Stimulated activated CD8-positive, alpha-beta memory T cell treated with anti-CD3 and anti-CD28 coated beads, Interleukin-12 subunit alpha, Interleukin-12 subunit beta, amount 100 ng/mL, for 24 hours (primary cell): ENCODE data around the gene HAPLN2.
"Not testable (repeated sequence)": the region's sequence is repeated elsewhere in the genome, so short reads cannot be mapped to it uniquely, and the experiment has no call there.

Experiments used
- DNase-seq: peaks from one replicate; pipeline ENCODE4 v3.0.0-alpha.2; 2020; ENCODE audit errors: extremely low read depth

The HAPLN2 gene

DNA sequence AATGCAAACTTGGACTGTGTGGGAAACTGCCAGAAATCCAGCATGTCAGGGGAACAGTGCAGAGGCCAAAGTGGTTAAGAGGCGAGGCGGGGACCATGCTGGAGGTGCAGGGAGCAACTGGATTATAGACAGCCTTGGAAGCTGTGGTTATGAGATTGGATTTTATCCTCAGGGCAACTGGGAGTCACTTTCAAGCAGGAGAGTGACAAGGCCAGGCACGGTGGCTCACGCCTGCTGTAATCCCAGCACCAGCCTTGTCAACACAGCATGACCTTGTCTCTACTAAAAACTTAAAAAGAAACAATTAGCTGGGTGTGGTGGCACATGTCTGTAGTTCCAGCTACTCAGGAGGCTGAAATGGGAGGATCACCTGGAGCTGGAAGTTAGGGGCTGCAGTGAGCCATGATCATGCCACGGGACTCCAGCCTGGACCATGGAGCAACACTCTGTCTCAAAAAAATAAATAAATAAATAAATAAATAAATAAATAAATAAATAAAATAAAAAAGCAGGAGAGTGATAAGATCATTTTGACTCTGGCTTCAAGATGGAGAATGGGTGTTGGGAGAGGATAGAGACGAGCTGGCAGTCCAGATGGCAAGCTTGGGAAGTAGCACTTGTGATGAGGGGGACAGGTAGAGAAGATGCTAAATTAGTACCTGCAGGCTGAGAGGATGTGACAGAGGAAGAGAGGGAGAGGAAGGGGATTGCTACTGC, 3.5 kb downstream of the HAPLN2 start:
- DNase-seq = no peak

DNA sequence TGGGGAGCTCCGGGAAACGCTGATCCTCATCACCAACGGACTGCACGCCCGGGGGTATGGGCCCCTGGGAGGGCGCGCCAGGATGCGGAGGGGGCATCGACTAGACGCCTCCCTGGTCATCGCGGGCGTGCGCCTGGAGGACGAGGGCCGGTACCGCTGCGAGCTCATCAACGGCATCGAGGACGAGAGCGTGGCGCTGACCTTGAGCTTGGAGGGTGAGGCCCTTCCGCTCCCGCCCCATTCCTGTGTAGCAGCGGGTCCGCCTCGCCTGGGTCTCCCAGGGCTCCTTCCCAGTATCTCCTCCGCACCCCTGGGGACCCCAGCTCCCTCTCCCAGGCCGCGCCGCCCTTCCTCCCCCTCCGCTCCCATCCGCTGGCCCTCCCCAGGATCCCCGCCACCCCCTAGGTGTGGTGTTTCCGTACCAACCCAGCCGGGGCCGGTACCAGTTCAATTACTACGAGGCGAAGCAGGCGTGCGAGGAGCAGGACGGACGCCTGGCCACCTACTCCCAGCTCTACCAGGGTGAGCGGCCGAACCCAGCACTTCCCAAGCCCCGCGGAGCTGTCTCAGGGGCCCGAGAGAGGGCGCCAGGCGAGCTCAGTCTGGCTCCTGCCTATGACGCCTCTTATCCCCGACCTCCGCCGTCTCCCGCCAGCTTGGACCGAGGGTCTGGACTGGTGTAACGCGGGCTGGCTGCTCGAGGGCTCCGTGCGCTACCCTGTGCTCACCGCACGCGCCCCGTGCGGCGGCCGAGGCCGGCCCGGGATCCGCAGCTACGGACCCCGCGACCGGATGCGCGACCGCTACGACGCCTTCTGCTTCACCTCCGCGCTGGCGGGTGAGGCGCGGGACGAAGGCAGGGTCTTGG, 5.0 kb downstream of the HAPLN2 start:
- no peak for DNase-seq

DNA sequence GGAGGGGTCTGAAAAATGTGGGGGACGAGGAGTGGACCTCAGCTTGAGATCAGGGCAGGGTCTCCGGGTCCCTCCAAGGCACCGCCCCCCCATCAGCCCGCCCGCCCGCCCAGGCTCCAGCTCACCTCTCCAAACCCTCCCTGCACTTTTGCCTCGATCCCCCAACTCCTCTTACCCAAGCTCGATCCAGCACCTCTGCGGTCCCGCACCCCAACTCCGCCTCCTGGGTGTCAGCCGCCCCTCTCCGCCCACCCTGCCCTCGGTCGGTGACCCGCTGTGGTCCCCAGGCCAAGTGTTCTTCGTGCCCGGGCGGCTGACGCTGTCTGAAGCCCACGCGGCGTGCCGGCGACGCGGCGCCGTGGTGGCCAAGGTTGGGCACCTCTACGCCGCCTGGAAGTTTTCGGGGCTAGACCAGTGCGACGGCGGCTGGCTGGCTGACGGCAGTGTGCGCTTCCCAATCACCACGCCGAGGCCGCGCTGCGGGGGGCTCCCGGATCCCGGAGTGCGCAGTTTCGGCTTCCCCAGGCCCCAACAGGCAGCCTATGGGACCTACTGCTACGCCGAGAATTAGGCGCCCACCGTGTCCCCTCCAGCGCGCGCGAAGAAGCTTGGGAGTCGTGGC, 5.7 kb downstream of the HAPLN2 start:
- no peak for DNase-seq

DNA sequence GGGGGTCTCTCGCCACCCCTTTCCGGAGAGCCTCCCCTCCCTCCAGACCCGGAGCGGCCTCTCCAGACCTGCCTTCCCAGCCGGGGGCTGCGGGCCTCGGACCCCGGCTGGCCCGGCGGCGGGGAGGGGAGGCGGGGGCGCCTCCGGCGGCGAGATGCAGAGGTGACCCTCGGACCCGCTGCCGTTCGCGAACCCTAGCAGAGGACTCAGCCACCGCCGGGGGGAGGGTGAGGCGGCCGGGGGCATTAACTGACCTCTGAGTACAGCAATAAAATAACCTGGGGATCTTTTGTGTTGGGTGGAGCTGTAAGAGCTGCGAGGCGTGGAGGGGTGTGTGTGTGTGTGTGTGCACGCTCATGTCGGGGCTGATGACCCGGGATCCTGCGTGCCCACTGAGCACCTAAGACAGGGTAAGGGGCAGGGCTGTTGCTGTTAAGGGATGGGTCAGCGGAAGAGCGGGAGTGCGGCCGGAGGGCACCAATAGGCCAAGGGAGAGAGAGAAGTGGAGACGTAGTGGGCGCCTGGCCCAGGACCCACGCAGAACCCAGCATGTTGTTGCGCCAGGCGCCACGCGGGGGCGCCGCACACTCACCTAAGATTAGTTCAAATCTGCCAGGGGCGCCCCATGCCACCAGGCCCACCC, 6.3 kb downstream of the HAPLN2 start:
- DNase-seq = no peak

DNA sequence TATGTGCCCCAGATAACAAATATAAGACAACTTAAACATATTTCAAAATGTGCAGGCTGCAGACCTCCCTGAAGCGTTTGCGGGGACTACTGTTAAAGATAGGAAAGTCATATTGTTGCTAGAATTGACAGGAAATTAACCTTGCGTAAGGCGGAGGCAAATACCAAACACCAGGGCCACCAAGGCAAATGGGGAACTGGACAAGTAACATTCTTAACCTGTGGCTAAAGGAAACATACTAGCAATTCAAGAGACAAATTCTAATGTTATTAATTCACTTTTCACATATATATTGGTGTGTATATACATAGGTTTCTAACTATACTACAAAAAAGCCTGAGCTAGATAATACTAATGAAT, 6.8 kb downstream of the HAPLN2 start:
- DNase-seq = no peak

DNA sequence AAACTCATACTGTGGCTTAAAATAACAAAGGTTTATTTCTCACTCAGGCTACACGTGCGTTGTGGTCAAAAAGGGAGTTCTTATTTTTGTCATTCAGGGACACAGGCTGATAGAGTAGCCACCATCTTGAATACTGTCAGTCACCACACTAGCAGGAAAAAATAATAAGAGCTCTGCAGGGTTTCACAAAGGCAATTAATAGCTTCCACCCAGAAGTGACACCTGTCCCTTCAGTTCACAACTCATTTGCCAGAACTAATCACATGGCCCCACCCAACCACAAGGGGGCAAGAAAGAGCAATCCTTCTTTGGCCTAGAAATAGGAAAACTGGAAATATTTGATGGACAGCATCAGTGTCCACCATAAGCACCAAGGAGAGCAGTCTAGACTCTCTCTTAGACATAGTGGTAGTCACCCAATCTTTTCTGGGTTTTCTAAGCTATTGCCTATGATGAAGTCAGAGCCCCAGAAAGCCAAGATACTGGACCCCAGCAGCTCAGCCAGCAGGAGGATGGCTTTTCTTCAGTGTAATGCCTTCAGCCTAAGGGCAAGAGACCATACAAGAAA, 8.2 kb downstream of the HAPLN2 start:
- no peak for DNase-seq

DNA sequence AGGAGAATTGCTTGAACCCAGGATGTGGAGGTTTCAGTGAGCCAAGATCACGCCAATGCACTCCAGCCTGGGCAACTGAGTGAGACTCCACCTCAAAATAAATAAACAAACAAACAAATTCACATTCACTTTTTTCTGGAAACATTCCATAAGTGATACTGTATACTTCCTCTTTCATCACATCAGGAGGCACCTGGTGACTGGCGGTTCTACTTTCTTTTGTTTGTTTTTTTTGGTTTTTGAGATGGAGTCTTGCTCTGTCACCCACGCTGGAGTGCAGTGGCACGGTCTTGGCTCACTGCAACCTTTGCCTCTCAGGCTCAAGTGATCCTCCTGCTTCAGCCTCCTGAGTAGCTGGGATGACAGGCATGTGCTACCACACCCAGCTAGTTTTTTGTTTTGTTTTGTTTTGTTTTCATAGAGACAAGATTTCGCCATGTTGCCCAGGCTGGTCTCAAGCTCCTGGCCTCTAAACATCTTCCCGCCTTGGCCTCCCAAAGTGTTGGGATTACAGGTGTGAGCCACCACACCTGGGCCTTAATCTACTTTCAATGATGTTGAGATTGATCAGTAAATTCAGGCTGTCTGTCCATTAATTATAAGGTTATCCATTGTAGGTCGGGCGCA, 10.7 kb downstream of the HAPLN2 start:
- DNase-seq = no peak

DNA sequence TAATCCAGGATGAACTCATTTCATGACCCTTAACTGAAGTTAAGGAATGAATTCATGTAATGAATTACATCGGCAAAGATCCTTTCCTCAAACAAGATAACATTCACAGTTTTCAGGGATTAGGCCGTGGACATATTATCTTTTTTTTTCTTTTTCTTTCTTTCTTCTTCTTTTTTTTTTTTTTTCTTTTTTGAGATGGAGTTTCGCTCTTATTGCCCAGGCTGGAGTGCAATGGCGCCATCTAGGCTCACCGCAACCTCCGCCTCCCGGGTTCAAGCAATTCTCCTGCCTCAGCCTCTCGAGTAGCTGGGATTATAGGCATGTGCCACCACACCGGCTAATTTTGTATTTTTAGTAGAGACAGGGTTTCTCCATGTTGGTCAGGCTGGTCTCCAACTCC, 11.9 kb downstream of the HAPLN2 start:
- DNase-seq = not testable (repeated sequence)

DNA sequence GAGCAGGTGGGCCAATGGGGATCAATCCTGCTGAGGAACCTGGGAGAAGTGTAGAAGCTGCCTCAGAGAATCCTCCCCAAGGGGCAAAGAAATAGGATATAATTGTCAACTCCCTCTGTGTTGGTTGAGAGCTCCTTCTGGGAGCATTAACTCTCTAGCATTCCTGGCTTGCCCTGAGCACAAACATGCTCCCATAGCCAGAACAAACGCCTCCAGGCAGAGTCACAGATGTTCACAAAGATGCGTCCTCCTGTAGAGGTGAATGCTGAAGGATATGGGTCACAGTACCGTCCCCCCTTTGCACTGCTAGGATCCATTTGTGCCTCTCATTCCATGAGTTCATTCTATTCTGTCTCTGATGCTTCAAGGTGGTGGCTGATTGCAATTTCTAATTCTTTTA, 13.1 kb downstream of the HAPLN2 start:
- DNase-seq = no peak

DNA sequence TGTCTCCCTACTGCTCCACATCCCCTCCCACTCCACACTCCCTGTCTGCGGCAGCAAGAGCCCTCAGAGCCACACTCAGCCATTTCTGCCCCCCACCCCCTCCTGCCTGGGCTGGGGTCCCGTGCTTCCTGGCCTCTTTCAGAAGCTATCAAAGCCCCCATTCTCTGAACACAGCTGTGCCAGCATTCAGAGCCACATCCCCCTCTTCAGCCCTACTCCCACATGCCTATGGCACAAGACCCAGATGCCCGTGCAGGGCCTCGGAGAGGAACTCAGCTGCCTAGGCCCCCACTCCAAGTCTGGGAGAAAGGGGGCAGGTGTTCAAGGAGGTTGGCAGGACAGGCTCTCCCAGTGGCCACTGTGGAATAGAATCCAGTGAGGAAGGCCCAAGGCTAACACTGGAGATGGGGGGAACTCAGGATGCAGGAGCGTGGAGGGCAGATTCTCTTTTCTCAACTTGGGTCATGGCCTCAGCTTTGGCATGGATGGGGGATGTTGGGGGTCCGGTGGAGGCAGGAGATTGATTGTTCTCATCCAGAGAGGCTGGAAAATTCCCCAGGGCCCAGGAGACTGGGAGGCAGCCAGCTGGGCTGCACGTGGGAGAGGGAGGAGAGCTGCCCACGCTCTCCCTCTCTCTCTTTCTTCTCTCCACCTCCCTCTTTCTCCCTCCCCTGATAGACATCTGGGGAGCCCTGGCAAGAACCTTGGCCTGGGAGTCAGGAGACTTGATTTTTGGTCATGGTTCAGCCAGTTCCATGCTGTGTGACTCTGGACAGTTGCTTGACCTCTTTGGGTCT, 19.2 kb downstream of the HAPLN2 start:
- DNase-seq = no peak

DNA sequence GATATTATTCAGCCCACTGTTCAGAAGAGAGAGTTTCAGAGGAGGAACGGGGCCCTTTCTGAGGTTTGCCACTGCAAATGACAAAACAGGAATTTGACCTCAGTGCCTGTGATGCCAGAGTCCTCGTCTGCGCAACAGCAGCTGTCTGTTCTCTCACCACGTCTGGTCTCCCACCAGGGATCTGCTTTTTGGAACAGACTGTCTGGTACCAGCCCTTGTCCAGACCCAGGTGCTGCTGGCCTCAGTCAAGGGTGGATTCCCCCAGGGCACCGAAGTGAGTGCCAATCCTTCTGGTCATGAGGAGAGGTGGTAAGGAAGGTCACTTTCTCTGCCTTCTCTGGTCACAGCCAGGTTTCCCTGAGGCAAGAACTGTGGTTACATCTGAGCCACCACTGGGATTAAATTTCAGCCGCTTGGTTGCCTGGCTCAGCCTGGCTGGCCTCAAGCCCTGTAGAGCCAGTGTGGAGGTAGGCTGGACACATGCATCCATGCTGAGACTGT, 20.4 kb downstream of the HAPLN2 start:
- DNase-seq = no peak

DNA sequence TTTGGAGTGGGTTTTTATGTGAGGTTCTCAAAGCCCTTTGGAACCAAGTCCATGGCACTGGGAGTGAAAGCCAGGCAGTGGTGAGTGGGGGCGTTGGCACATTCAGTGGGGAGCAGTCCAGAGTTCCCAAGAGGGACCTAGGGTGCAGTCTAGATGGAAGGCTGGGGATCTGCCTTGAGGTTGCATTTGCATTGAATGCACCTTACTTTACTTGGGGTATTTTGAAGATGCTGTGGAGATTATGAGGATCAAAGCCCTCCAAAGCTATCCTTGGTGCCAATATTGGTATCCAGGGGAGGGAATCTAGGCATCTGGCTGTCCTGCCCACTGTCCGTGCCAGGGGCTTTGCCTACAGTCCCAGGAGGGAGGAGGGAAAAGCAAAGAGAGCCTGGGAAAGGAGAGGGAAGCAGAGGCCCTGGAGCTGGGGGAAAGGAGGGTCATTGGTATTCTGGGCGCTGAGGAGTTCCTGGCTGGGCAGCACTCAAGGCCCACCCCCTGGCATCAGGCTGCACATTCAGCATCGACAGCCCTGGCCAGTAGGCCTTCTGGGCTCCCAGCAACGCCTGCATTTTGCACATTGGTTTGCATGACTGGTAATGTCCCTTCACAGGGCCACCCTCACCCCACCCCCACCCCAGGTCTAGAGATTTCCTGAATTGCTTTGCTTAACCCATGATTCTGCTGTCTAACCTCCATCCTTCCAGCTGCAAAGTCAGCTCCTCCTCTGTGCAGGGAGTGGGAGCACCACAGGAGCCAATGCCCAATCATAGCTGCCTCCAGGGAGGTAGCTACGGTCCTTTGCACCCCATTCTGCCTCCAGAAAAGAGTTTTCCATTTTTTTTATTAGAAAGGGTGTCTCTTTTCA, 21.9 kb downstream of the HAPLN2 start:
- DNase-seq = no peak

DNA sequence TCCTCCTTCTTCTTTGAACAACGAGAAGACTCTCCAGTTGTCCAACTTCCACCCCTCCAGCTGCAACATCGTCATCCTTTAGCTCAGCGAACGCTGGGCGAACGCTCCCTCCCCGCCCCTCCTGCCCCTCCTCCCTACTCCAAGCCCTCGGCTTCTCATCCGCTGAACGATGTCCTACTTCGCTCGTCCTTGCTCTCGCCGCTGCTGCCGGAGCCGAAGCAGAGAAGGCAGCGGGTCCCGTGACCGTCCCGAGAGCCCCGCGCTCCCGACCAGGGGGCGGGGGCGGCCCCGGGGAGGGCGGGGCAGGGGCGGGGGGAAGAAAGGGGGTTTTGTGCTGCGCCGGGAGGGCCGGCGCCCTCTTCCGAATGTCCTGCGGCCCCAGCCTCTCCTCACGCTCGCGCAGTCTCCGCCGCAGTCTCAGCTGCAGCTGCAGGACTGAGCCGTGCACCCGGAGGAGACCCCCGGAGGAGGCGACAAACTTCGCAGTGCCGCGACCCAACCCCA, 22.6 kb downstream of the HAPLN2 start, which contains the start of gene BCAN:
BCAN (plus strand) TSS at position 357 of the 504 bp plus-strand sequence. CDS start 3,938 bp downstream, outside the sequence.
- DNase-seq = no peak

DNA sequence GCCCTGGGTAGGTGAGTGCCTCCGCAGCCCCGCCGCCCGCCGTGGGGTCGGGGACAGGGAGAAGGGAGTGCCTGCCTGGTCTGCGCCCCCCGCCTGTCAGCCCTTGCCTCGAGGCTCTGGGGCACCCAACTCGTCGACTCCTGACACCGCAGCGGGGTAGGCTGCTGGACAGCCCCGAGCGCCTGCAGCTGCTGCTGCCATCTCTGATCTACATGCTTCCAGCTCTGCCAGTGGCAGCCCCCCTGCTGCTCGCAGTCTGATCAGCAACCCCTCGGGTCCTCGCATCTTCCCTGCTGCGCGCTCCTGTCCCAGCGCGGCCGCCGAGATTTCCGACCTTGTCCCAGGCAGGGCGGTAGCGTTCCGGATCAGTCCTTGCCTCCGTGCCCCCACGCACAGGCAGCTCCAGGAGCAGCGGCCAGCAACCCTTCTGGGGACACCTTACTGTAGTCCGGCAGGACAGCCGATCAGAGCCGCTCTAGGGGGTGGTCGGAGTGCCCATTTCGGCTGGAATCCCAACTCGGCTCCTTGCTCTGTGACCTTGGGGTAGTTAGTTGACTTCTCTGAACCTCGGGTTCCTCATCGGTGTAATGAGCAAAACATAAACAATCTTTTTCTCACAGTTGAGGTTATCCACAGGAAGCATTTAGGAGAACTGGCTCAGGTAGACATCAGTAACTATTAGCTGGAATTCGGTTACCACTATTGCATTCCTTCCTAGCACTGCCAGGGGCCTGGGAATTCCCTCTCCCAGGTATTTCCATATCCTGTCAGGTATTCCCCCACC, 23.2 kb downstream of the HAPLN2 start:
- no peak for DNase-seq

DNA sequence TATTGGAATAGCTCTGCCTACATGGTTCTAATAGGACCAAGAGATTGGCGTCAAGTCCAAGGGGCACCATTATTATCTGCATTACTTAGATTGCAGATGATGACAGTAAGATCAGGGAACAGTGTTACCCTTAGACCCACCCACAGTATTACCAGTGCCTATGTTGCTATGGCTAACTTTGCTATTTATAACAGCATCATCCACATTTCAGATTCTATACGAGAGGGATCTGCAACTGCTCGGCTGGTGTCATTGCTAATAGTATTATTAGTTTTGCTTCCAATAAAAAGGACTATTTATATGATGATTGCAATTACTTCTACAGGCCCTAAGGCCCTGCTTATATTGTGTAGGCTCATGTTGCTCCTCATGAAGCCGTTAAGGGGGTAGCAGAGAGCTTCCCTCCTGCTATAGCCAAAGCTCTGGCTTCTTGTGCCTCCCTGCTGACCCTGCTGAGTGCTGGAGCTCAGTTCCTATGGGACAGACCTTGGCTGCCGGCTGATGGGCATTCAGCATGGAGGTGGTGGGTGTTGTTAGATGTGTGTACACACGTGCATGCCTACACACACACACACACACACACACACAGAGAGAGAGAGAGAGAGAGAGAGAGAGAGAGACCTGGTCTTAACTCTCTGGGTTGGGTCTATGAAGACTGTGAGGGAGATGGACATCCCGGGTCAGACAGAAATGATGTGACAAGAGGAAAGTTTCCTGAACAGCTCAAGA, 24.0 kb downstream of the HAPLN2 start:
- no peak for DNase-seq

DNA sequence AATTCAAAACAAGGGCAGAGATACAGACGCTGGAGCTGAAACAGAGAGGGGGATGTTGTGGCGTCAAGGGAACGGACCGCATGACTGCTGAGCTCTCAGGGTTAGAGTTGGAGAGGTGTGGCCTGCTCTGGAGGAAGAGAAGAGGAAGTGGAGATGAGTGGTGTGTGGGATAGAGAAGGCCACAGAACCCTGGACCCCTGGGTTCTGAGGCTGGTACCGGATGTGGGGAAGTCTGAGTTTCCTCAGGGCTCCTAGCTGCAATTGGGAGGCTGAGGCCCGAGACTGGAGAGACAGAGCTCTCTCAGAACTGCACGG, 24.5 kb downstream of the HAPLN2 start:
- no peak for DNase-seq

DNA sequence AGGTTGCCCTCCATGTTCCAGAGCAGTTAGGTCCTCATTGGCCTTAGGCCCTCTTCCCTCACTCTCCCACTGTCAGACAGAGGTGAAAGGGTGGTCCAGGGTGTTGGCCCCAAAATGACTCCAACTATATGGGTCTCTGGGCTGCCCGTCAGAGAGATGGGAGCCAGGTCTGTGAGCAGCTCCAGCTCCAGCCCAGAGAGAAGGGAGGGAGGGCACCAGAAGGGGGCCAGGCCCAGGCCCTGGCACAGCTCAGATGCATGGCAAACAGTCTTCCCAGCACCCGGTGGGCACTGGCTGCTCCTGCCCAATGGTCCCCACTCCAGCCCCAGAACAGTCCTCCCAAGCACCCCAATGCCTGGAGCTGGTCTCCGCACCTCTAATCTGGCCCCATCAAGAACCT, 24.9 kb downstream of the HAPLN2 start:
- no peak for DNase-seq

DNA sequence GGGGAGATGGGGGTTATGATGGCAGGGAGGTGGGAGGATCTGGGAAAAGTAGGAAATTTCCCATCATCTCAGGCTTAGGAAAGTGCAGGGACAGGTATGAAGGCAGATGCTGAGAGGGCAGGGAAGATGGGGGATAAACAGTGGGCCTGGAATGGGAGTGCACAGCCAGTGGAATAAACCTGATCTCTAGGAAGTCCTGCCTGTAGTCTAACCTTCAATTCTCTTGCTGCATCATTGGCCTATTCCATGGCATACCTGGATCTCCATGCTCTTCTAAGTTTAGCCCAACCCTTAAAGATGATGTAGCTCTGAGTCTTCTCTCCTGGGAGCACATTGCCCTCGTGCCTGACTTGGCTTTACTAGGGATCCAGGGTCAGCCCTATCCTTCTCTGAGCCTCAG, 25.4 kb downstream of the HAPLN2 start:
- DNase-seq = no peak
